Fibroblast of mammary gland (primary cell): Measurements from ENCODE around the gene C1QTNF5.
A peak's percentile ranks its signal among the peaks of the same experiment; 100 is the strongest.

Source experiments
- DNase-seq: peaks from one replicate; pipeline ENCODE4 v3.0.0-alpha.2; 2010; ENCODE audit warnings: low read depth
- H3K4me3 ChIP-seq: 2 replicates; pipeline ENCODE4 v1.5.1; 2011; ENCODE audit warnings: low read depth, mild to moderate bottlenecking, low read length, moderate library complexity; ENCODE audit not compliant: control insufficient read depth
- TF ChIP-seq, protein P1 (sequence below): conservative IDR thresholded peaks from 2 replicates; pipeline ENCODE4 v1.5.1; 2011; ENCODE audit warnings: low read depth, low read length, inconsistent platforms; ENCODE audit not compliant: control insufficient read depth, insufficient read depth

The C1QTNF5 gene

DNA sequence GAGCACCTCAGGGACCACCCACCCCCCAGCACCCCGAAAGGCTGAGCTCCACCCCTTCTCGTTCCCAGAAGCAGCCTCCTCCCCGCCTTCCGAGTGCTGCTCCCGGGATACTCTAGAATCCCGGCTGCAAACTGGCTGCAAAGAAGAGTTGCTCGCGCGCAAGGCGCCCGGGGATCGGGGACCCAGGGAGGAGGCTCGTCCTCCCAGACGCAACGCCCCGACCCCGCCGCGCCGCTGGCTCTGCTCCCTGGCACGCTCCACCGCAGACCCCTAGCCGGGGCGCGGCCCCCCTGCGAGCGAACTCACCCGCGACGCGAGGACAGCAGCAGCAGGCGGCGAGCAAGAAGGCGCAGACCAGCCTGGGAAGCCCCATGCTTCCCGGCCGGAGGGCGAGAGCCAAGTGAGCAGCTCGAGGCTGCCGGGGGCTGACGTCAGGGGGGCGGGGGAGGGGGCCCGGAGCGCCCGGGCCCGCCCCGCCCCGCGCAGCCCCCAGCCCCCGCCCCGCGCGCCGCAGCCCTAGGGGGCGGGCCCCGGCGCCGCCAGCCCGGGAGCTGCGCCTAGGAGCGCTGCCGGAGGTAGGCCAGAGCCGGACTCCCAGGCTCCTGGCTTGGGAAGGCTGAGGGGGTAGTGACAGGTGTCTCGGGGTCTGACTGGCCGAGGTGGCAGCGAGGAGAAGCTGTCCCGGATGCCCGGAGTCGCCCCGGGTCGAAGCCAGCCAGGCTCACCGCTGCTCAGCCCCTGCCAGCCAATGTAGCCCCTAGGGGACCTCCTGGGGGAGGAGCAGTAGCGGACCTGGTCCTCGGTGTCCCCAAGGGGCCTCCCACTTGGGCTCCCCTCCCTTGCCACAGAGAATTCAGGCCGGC, 23.7 kb downstream of the C1QTNF5 start, which contains the start of gene MCAM:
TSS of gene MCAM (minus strand) at position 402 of the 863 bp plus-strand sequence. CDS start at position 373, 29 bp downstream.
- DNase-seq: no peak
- H3K4me3 ChIP-seq: peak within 1 kb of the TSS; percentile 13
- TF ChIP-seq, protein P1, sequence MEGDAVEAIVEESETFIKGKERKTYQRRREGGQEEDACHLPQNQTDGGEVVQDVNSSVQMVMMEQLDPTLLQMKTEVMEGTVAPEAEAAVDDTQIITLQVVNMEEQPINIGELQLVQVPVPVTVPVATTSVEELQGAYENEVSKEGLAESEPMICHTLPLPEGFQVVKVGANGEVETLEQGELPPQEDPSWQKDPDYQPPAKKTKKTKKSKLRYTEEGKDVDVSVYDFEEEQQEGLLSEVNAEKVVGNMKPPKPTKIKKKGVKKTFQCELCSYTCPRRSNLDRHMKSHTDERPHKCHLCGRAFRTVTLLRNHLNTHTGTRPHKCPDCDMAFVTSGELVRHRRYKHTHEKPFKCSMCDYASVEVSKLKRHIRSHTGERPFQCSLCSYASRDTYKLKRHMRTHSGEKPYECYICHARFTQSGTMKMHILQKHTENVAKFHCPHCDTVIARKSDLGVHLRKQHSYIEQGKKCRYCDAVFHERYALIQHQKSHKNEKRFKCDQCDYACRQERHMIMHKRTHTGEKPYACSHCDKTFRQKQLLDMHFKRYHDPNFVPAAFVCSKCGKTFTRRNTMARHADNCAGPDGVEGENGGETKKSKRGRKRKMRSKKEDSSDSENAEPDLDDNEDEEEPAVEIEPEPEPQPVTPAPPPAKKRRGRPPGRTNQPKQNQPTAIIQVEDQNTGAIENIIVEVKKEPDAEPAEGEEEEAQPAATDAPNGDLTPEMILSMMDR: no peak

DNA sequence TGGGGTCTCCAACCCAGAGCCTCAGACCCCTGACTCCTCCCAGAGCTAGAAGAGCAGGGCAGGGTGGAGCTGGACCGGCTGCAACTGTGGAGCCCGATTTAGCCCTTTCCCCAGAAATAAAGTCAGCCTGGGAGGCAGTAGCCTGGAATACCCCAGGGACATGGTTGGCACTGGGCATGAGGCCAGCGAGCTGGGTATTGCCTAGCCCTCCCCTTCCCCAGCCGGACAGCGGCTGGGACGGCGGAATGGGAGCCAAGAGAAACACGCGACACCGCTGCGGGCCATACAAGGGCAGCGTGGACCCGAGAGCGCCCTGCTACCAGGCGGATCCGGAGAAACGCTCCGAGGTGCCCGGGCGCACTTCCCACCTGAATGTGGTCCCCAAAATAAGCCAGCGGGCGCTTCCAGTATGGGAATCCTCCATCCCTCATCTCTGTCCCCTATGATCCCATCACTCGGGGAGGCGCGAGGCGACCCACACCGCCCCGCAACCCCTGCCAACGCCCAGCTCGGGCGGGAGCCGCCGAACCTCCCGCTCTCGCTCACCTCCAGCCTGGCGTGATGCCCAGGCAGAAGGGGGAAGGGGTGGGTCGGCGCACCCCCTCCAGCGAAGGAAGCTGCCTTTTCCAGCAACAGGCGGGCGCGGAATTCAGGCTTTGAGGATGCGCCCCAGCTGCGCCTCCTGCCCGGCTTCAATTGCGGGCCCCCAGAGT, 24.5 kb downstream of the C1QTNF5 start:
- H3K4me3 ChIP-seq: peak overlapping the region; percentile 13
- TF ChIP-seq, protein P1: no peak
- no peak for DNase-seq

GRCh38 chr11:119315131-119316015, 25.3 kb downstream of the C1QTNF5 start:
- H3K4me3 ChIP-seq: no peak overlapping the region
- DNase-seq: no peak
- TF ChIP-seq, protein P1: no peak

- TF ChIP-seq, protein P1: no peak
- no peak for DNase-seq
- H3K4me3 ChIP-seq: no peak overlapping the region
These were observed 26.0 kb downstream of the C1QTNF5 start for GRCh38 chr11:119314726-119315125.

- TF ChIP-seq, protein P1: no peak
- DNase-seq: no peak
- H3K4me3 ChIP-seq: no peak overlapping the region
These were observed 30.0 kb downstream of the C1QTNF5 start for GRCh38 chr11:119310682-119311052.
